Measurements from ENCODE around the gene PEDS1. TPM values are rescaled to one million over a fixed set of nuclear protein-coding genes. Genes with fewer than 3 reads are reported as not detected.
"Not testable (repeated sequence)": the region's sequence is repeated elsewhere in the genome, so short reads cannot be mapped to it uniquely, and the experiment has no call there.

The PEDS1 gene
- total RNA-seq, 2 experiments from 2014 or later = 27.9 to 31.3 TPM

- Mint-ChIP-seq H3K9me3 (no peaks in the 10 kb centered on the region), H3K27me3 (no peaks in the 10 kb centered on the region), H3K36me3 (ENCODE audit: low read depth) (peaks cover 41% of the 10 kb centered on the region), H3K27ac (peak overlapping the region; percentile 90), H3K4me1 (peaks cover 88% of the 10 kb centered on the region), H3K4me3 (peak overlapping the region; percentile 99)
- CTCF ChIA-PET = interaction anchor here (0.8 to 3.1 kb wide), 6 partner anchors 9 to 133 kb away, joined by 3 to 11 read pairs (median 4); partner anchors contain the start of gene PEDS1
- POLR2A ChIA-PET = no interaction called here
- DNase-seq = no peak
Measured at GRCh38 chr20:50111120-50111828, 42.2 kb downstream of the PEDS1 start.

- Mint-ChIP-seq H3K27me3 (no peaks in the 10 kb centered on the region), H3K4me1 (peaks cover 84% of the 10 kb centered on the region), H3K4me3 (peak overlapping the region; percentile 99), H3K36me3 (ENCODE audit: low read depth) (peaks cover 44% of the 10 kb centered on the region), H3K27ac (peak overlapping the region; percentile 90), H3K9me3 (no peaks in the 10 kb centered on the region)
- DNase-seq = peak; percentile 59
- ChIA-PET CTCF (interaction anchor here (0.7 to 3.1 kb wide), 9 partner anchors 10 to 317 kb away, joined by 3 to 11 read pairs (median 4); partner anchors contain the start of gene PEDS1), POLR2A (no interaction called here)
Measured at GRCh38 chr20:50110141-50111047, 43.1 kb downstream of the PEDS1 start.

GRCh38 chr20:50108556-50109235, 44.8 kb downstream of the PEDS1 start:
- no peaks in the 10 kb centered on the region for H3K27me3 Mint-ChIP-seq
- H3K4me3 Mint-ChIP-seq = no peak overlapping the region
- ChIA-PET POLR2A (no interaction called here), CTCF (interaction anchor here (0.6 to 1.4 kb wide), 3 partner anchors 9 to 129 kb away, joined by 3 to 5 read pairs (median 3); no protein-coding TSS in a partner anchor)
- H3K36me3 Mint-ChIP-seq (ENCODE audit: low read depth) = peaks cover 46% of the 10 kb centered on the region
- H3K4me1 Mint-ChIP-seq = peaks cover 72% of the 10 kb centered on the region
- H3K9me3 Mint-ChIP-seq = no peaks in the 10 kb centered on the region
- H3K27ac Mint-ChIP-seq = no peak overlapping the region
- no peak for DNase-seq

- no peaks in the 10 kb centered on the region for H3K27me3 Mint-ChIP-seq
- no peak overlapping the region for H3K4me3 Mint-ChIP-seq
- peaks cover 69% of the 10 kb centered on the region for H3K4me1 Mint-ChIP-seq
- DNase-seq = no peak
- ChIA-PET CTCF (interaction anchor here (1.1 to 1.4 kb wide), 2 partner anchors 46 to 128 kb away, joined by 4 to 5 read pairs; no protein-coding TSS in a partner anchor), POLR2A (no interaction called here)
- H3K27ac Mint-ChIP-seq = peak overlapping the region; percentile 12
- H3K36me3 Mint-ChIP-seq (ENCODE audit: low read depth) = peaks cover 49% of the 10 kb centered on the region
- H3K9me3 Mint-ChIP-seq = no peaks in the 10 kb centered on the region
Measured at GRCh38 chr20:50107796-50108331, 45.7 kb downstream of the PEDS1 start.

- ChIA-PET CTCF (interaction anchor here (0.6 to 2.0 kb wide), 4 partner anchors 8 to 47 kb away, joined by 3 to 5 read pairs (median 4); no protein-coding TSS in a partner anchor), POLR2A (no interaction called here)
- no peak overlapping the region for H3K4me3 Mint-ChIP-seq
- H3K27ac Mint-ChIP-seq = no peak overlapping the region
- H3K4me1 Mint-ChIP-seq = peaks cover 69% of the 10 kb centered on the region
- no peaks in the 10 kb centered on the region for H3K9me3 Mint-ChIP-seq
- no peak for DNase-seq
- peaks cover 49% of the 10 kb centered on the region for H3K36me3 Mint-ChIP-seq (ENCODE audit: low read depth)
- H3K27me3 Mint-ChIP-seq = no peaks in the 10 kb centered on the region
Measured at GRCh38 chr20:50107086-50107660, 46.4 kb downstream of the PEDS1 start.

- not testable (repeated sequence) for H3K27me3 Mint-ChIP-seq, H3K27ac Mint-ChIP-seq, DNase-seq, H3K4me3 Mint-ChIP-seq, H3K9me3 Mint-ChIP-seq
- peaks cover 46% of the 10 kb centered on the region for H3K36me3 Mint-ChIP-seq (ENCODE audit: low read depth)
- ChIA-PET POLR2A (interaction anchor here (0.6 kb wide), 1 partner anchor 214 kb away, joined by 5 read pairs; no protein-coding TSS in a partner anchor), CTCF (interaction anchor here (0.6 to 2.0 kb wide), 9 partner anchors 8 to 63 kb away, joined by 3 to 14 read pairs (median 4); no protein-coding TSS in a partner anchor)
- H3K4me1 Mint-ChIP-seq = peaks cover 69% of the 10 kb centered on the region
Measured at GRCh38 chr20:50106669-50107068, 46.9 kb downstream of the PEDS1 start.

Other genes with a start within 250 kb of the PEDS1 start
- gene SPATA2, start 238.2 kb downstream of the PEDS1 start, total RNA-seq = 1 to 10 TPM; 7.4 to 8.2 TPM
- 10 to 100 TPM; 55.8 to 59.5 TPM for gene RNF114, start 217.3 kb downstream of the PEDS1 start, total RNA-seq
- gene SNAI1, start 170.7 kb downstream of the PEDS1 start, total RNA-seq = under 1 TPM in 1 of 2 experiments, not detected in 1; 0.15 TPM
- 100 to 1,000 TPM; 111 to 144 TPM for gene UBE2V1, start 40.6 kb downstream of the PEDS1 start, total RNA-seq
- gene CEBPB, start 37.1 kb upstream of the PEDS1 start, total RNA-seq = 10 to 100 TPM; 17.9 to 24.1 TPM